ENCODE data around the gene FAM170A. TPM values are rescaled to one million over a fixed set of nuclear protein-coding genes. Genes with fewer than 3 reads are reported as not detected.

FAM170A gene
- total RNA-seq, 1 donor from 2014 or later, result 0.23 TPM

DNA sequence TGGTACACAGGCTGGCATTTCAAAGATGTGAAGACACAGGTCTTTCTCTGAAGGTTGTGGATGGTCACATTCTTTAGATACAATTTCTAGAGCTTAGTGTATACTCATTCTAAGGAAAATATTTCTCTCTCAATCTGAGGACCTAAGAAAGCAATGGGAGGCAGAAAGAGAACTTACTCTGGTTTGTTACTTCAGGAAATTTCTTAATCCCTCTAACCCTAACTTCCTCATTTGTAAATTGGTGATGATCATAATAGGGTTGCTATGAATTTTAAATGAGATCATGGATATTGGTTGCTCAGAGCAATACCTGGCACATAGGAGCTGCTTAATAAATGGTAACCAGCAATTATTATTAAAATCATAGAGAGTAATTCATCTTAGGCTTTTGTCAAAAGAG lies 22.1 kb downstream of the FAM170A start:
- DNase-seq (ENCODE audit: low spot score), result no peak
- Mint-ChIP-seq H3K4me1 (ENCODE audit: unreplicated experiment) (no peaks in the 10 kb centered on the region), H3K27me3 (ENCODE audit: unreplicated experiment) (no peaks in the 10 kb centered on the region), H3K36me3 (ENCODE audit: low read depth, unreplicated experiment) (no peaks in the 10 kb centered on the region), H3K4me3 (ENCODE audit: unreplicated experiment) (no peak overlapping the region), H3K27ac (ENCODE audit: unreplicated experiment) (no peak overlapping the region), H3K9me3 (ENCODE audit: unreplicated experiment) (no peaks in the 10 kb centered on the region)
- TF ChIP-seq, protein P1, sequence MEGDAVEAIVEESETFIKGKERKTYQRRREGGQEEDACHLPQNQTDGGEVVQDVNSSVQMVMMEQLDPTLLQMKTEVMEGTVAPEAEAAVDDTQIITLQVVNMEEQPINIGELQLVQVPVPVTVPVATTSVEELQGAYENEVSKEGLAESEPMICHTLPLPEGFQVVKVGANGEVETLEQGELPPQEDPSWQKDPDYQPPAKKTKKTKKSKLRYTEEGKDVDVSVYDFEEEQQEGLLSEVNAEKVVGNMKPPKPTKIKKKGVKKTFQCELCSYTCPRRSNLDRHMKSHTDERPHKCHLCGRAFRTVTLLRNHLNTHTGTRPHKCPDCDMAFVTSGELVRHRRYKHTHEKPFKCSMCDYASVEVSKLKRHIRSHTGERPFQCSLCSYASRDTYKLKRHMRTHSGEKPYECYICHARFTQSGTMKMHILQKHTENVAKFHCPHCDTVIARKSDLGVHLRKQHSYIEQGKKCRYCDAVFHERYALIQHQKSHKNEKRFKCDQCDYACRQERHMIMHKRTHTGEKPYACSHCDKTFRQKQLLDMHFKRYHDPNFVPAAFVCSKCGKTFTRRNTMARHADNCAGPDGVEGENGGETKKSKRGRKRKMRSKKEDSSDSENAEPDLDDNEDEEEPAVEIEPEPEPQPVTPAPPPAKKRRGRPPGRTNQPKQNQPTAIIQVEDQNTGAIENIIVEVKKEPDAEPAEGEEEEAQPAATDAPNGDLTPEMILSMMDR (IDR thresholded peaks at IDR 0.05; ENCODE audit: unreplicated experiment), result no peak

DNA sequence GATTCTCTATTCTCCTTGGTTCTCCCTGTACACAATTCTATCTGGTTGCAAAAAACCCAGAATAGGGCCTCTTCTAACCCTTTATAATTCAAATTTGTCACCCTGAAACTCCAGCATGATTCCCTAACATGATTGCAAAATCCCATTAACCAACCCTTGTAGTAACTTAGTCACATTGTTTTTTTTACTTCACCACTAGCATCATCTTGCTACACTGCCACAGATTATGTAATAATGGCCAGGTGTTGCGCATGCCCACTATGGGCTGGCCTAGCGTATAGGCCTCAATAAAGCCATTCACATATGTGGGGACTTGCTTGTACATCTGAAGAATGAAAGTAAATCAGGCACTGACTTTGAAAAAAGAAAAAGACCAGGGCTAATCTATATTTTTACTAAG lies 25.7 kb downstream of the FAM170A start:
- H3K9me3 Mint-ChIP-seq (ENCODE audit: unreplicated experiment), result no peaks in the 10 kb centered on the region
- H3K27me3 Mint-ChIP-seq (ENCODE audit: unreplicated experiment), result no peaks in the 10 kb centered on the region
- H3K36me3 Mint-ChIP-seq (ENCODE audit: low read depth, unreplicated experiment), result no peaks in the 10 kb centered on the region
- H3K4me3 Mint-ChIP-seq (ENCODE audit: unreplicated experiment), result no peak overlapping the region
- H3K4me1 Mint-ChIP-seq (ENCODE audit: unreplicated experiment), result no peaks in the 10 kb centered on the region
- TF ChIP-seq, protein P1 (IDR thresholded peaks at IDR 0.05; ENCODE audit: unreplicated experiment), result no peak
- no peak overlapping the region for H3K27ac Mint-ChIP-seq (ENCODE audit: unreplicated experiment)
- DNase-seq (ENCODE audit: low spot score), result no peak

DNA sequence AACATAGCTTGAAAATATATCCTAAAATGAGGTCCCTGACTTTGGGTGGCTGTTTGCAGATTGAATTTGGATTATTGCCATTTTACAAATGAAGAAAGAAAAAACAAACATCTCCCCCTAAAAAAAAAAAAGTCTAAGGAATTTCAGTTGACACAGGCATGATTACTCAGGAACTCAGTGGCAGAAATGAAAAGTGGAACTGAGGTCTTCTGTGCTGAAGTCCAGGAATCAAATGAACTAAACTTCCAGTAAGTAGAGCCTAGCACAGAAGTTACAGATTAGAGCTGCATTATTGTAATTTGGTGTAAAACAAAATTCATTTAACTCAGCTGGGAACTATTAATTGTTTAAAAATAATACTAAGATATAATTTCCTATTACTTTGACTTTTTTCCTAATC lies 26.7 kb downstream of the FAM170A start:
- Mint-ChIP-seq H3K27ac (ENCODE audit: unreplicated experiment) (no peak overlapping the region), H3K4me3 (ENCODE audit: unreplicated experiment) (no peak overlapping the region), H3K36me3 (ENCODE audit: low read depth, unreplicated experiment) (no peaks in the 10 kb centered on the region), H3K4me1 (ENCODE audit: unreplicated experiment) (no peaks in the 10 kb centered on the region), H3K27me3 (ENCODE audit: unreplicated experiment) (no peaks in the 10 kb centered on the region), H3K9me3 (ENCODE audit: unreplicated experiment) (no peaks in the 10 kb centered on the region)
- DNase-seq (ENCODE audit: low spot score), result no peak
- TF ChIP-seq, protein P1 (IDR thresholded peaks at IDR 0.05; ENCODE audit: unreplicated experiment), result no peak

DNA sequence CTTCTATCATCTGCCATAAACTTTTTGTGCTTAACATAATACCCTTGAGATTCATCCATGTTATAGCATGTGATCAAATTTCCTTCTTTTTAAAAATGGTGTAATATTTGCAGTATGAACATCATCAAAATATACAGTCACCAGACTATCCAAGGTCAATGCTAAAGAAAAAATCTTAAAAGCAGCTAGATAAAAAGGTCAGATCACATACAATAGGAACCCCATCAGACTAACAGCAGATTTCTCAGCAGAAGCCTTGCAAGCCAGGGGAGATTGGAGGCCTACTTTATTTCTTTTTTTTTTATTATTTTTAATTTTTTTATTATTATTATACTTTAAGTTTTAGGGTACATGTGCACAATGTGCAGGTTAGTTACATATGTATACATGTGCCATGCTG lies 37.2 kb downstream of the FAM170A start:
- Mint-ChIP-seq H3K27me3 (ENCODE audit: unreplicated experiment) (no peaks in the 10 kb centered on the region), H3K4me3 (ENCODE audit: unreplicated experiment) (no peak overlapping the region), H3K9me3 (ENCODE audit: unreplicated experiment) (no peaks in the 10 kb centered on the region), H3K27ac (ENCODE audit: unreplicated experiment) (no peak overlapping the region), H3K36me3 (ENCODE audit: low read depth, unreplicated experiment) (no peaks in the 10 kb centered on the region), H3K4me1 (ENCODE audit: unreplicated experiment) (no peaks in the 10 kb centered on the region)
- TF ChIP-seq, protein P1 (IDR thresholded peaks at IDR 0.05; ENCODE audit: unreplicated experiment), result no peak
- no peak for DNase-seq (ENCODE audit: low spot score)

DNA sequence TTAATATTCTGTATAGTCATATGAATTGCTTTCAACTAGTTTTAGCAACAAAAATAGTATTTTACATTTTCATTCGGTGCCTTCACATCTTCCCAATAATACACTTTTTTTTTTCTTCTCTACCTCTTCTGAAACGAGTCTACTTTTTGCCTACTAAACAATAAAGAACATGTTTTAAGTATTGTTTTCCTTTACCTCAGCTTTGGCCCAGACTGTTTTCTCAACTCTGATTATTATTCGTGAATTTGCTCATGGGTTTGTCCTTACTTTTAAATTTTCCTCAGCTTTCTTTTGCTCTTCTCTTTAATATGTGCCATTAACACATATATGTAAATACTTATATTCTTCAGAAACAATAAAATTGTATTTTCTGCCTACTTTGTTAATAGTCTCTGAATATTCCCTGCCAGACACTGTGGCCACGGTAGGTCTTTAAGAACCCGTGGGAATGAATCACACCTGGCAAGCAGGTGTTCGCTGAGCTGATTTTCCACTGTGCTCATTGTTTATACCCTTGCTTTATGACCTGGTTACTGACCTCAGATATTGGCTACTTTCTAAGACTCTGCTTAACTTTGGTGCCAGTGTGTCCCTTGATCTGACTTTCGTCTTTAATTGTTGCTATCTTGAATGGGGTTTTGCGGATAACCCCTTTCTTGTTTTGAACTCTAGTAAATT lies 49.1 kb downstream of the FAM170A start:
- no peak for DNase-seq (ENCODE audit: low spot score)
- TF ChIP-seq, protein P1 (IDR thresholded peaks at IDR 0.05; ENCODE audit: unreplicated experiment), result no peak
- no peak overlapping the region for H3K27ac Mint-ChIP-seq (ENCODE audit: unreplicated experiment)
- H3K27me3 Mint-ChIP-seq (ENCODE audit: unreplicated experiment), result no peaks in the 10 kb centered on the region
- H3K9me3 Mint-ChIP-seq (ENCODE audit: unreplicated experiment), result no peaks in the 10 kb centered on the region
- no peaks in the 10 kb centered on the region for H3K36me3 Mint-ChIP-seq (ENCODE audit: low read depth, unreplicated experiment)
- H3K4me1 Mint-ChIP-seq (ENCODE audit: unreplicated experiment), result peaks cover 3% of the 10 kb centered on the region
- no peak overlapping the region for H3K4me3 Mint-ChIP-seq (ENCODE audit: unreplicated experiment)
